ENCODE data around the gene XRCC5. TPM values are rescaled to one million over a fixed set of nuclear protein-coding genes. Genes with fewer than 3 reads are reported as not detected.
A peak's percentile ranks its signal among the peaks of the same experiment; 100 is the strongest.

Gene XRCC5
- total RNA-seq, 1 experiment from 2014 or later: 424 TPM

DNA sequence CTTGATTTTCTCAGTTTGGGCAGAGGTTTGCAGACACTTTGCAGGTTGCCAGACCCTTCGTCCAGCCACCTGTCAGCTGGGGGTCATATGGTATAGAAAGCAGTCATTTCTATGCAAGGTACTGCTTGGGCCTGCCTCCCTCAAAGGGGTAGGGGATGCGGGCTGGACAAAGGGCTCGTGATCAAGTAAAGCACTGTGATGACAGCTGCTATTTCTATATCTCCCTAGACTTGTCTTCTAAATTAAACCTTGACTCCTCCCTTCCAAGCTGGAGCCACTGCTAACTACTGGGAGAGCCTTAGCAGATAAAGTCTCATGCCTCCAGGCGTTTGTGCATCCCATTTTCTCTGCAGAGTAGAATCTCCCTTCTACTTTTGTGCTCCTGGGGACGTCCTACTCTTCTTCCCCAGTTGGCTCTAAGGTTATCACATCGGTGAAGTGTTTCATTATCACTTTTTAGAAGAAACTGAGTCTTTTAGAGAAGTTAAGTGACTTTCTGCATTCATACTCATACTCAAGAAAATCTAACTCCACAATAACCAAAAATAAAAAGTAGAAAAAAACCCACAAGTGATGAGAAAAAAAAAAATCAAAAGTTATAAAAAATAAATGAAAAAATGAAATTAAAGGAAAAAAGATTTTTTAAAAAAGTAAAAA lies 710 bp upstream of the XRCC5 start:
- Histone ChIP-seq H3K4me1 (ENCODE audit: control insufficient read depth in 1 of 2, insufficient read depth in 2 of 2, low read length in 2 of 2) (peaks cover 5 to 18% of the 10 kb centered on the region in 2 experiments; a peak in 3 of 4 replicates), H4K20me1 (ENCODE audit: insufficient read depth) (peaks cover 7% of the 10 kb centered on the region; the same call in 1 of the 2 replicates), H3K9ac (ENCODE audit: low read length) (peak overlapping the region; percentile 70), H3K27ac (ENCODE audit: low read depth, low read length) (peak overlapping the region; percentile 63; the same call in 1 of the 2 replicates), H2AFZ (ENCODE audit: low read depth, low read length, poor library complexity, severe bottlenecking) (no peak overlapping the region), H3K4me3 (replicated peaks in 1 of 2; ENCODE audit: low read depth in 1 of 2, low read length in 2 of 2) (peak overlapping the region; percentile 52 to 77), H3K27me3 (ENCODE audit: insufficient read depth, low read length) (no peaks in the 10 kb centered on the region), H3K4me2 (ENCODE audit: low read length) (peak overlapping the region; percentile 83), H3K79me2 (ENCODE audit: insufficient read depth, low read length) (peaks cover 43% of the 10 kb centered on the region), H3K36me3 (ENCODE audit: control insufficient read depth in 1 of 2, insufficient read depth in 2 of 2, low read length in 2 of 2) (peaks cover 15 to 30% of the 10 kb centered on the region in 2 experiments; a peak in 3 of 4 replicates), H3K9me3 (ENCODE audit: control insufficient read depth in 1 of 2, insufficient read depth in 1 of 2, low read depth in 1 of 2, low read length in 2 of 2) (no peaks in the 10 kb centered on the region), H3K9me2 (ENCODE audit: insufficient read depth) (no peaks in the 10 kb centered on the region)
- CTCF ChIA-PET: interaction anchor here (0.7 to 1.2 kb wide), 3 partner anchors 24 to 75 kb away, joined by 3 to 4 read pairs (median 4); partner anchors contain the start of gene PECR
- intact Hi-C loops (cut with micrococcal nuclease): no loop called here
- ATAC-seq (no peak), DNase-seq (ENCODE audit: low read depth, low spot score) (no peak)
- POLR2A ChIA-PET: interaction anchor here (0.9 to 1.0 kb wide), 3 partner anchors 13 to 390 kb away, joined by 3 to 6 read pairs (median 3); partner anchors contain the start of genes PECR, RPL37A and TMEM169
- TF ChIP-seq ZNF274 (IDR thresholded peaks at IDR 0.05; ENCODE audit: low read depth, low read length) (no peak), JUND (IDR thresholded peaks at IDR 0.05) (no peak)
- TSS peak; percentile 100 for BruUV-seq (replicated peaks)
- RAD21 ChIA-PET (ENCODE audit: low non-redundant PET in 1 of 2, low total read pairs in 2 of 2, uncharacterized antibody in 2 of 2, unreplicated experiment in 2 of 2): no interaction called here

DNA sequence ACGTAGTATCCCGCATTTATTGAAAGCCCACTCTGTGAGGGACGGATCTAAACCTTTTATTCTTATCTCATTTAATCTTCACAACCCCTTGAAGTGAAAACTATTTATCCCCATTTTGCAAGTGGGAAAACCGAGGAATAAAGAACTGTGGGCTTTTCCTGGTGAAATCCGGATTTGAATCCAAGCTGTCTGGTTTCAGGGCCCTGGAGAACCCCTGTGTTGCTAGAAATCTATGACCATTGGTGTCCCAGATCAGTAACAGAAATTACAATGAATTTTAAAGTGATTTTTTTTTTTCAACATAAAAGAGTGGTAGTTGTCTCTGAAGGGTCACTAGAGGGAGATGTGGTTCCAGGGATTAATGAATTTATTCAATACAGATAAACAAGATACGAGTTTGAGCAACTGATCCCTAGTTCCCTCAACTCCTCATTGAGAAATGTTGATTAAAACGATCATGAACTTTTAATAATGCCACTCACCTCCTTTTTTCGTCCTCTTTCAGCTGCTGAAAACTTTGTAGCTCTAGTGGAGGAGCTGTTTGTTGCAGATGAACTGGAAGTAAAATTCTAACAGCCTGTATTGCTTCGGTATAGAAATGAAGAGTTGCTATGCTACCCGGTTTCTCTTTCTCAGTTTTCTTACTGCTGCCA lies 940 bp downstream of the XRCC5 start:
- Histone ChIP-seq H3K4me1 (ENCODE audit: control insufficient read depth in 1 of 2, insufficient read depth in 2 of 2, low read length in 2 of 2) (peaks cover 7 to 27% of the 10 kb centered on the region in 2 experiments; a peak in 3 of 4 replicates), H3K27me3 (ENCODE audit: insufficient read depth, low read length) (no peaks in the 10 kb centered on the region), H3K36me3 (ENCODE audit: control insufficient read depth in 1 of 2, insufficient read depth in 2 of 2, low read length in 2 of 2) (peaks cover 18 to 41% of the 10 kb centered on the region in 2 experiments; a peak in 3 of 4 replicates), H3K9ac (ENCODE audit: low read length) (peak overlapping the region; percentile 90), H3K4me3 (replicated peaks in 1 of 2; ENCODE audit: low read depth in 1 of 2, low read length in 2 of 2) (peak overlapping the region; percentile 77 to 88), H2AFZ (ENCODE audit: low read depth, low read length, poor library complexity, severe bottlenecking) (no peak overlapping the region), H4K20me1 (ENCODE audit: insufficient read depth) (peaks cover 12% of the 10 kb centered on the region; the same call in 1 of the 2 replicates), H3K9me2 (ENCODE audit: insufficient read depth) (no peaks in the 10 kb centered on the region), H3K27ac (ENCODE audit: low read depth, low read length) (peak overlapping the region; percentile 76), H3K79me2 (ENCODE audit: insufficient read depth, low read length) (peaks cover 53% of the 10 kb centered on the region), H3K4me2 (ENCODE audit: low read length) (peak overlapping the region; percentile 77), H3K9me3 (ENCODE audit: control insufficient read depth in 1 of 2, insufficient read depth in 1 of 2, low read depth in 1 of 2, low read length in 2 of 2) (no peaks in the 10 kb centered on the region)
- TF ChIP-seq CEBPB (IDR thresholded peaks at IDR 0.05; ENCODE audit: low read depth) (no peak), SIN3A (IDR thresholded peaks at IDR 0.05; ENCODE audit: low read depth) (peak; percentile 13; the same call in 1 of the 2 replicates), CTCF (IDR thresholded peaks at IDR 0.05 in 2 of 3, conservative IDR thresholded peaks at IDR 0.05 in 1 of 3; ENCODE audit: borderline replicate concordance in 1 of 3, insufficient read depth in 1 of 3, low read depth in 2 of 3, low read length in 2 of 3) (peak; percentile 42 to 63 (median 61)), RAD21 (IDR thresholded peaks at IDR 0.05; ENCODE audit: low read depth) (peak; percentile 63)
- TF ChIP-seq, protein P1, sequence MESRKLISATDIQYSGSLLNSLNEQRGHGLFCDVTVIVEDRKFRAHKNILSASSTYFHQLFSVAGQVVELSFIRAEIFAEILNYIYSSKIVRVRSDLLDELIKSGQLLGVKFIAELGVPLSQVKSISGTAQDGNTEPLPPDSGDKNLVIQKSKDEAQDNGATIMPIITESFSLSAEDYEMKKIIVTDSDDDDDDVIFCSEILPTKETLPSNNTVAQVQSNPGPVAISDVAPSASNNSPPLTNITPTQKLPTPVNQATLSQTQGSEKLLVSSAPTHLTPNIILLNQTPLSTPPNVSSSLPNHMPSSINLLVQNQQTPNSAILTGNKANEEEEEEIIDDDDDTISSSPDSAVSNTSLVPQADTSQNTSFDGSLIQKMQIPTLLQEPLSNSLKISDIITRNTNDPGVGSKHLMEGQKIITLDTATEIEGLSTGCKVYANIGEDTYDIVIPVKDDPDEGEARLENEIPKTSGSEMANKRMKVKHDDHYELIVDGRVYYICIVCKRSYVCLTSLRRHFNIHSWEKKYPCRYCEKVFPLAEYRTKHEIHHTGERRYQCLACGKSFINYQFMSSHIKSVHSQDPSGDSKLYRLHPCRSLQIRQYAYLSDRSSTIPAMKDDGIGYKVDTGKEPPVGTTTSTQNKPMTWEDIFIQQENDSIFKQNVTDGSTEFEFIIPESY (IDR thresholded peaks at IDR 0.05; ENCODE audit: extremely low read depth, insufficient replicate concordance, low read length): no peak
- CTCF ChIA-PET: interaction anchor here (0.7 to 1.0 kb wide), 2 partner anchors 39 to 305 kb away, joined by 3 read pairs; no protein-coding TSS in a partner anchor
- ATAC-seq (no peak), DNase-seq (ENCODE audit: low read depth, low spot score) (peak; percentile 16)
- TSS peak; percentile 58 for BruUV-seq (replicated peaks)
- RAD21 ChIA-PET (ENCODE audit: low non-redundant PET in 1 of 2, low total read pairs in 2 of 2, uncharacterized antibody in 2 of 2, unreplicated experiment in 2 of 2): no interaction called here
- intact Hi-C loops (cut with micrococcal nuclease): loop anchor here (1.0 to 5.0 kb wide), 3 partner anchors 292 to 556 kb away; no protein-coding TSS in a partner anchor
- POLR2A ChIA-PET: interaction anchor here (1.0 kb wide), 1 partner anchor 29 kb away, joined by 4 read pairs; the partner anchor contains the start of genes PECR and TMEM169

Measured in HCT116 (cell line).